ENCODE measurements around the gene ZC2HC1C. TPM values are rescaled to one million over a fixed set of nuclear protein-coding genes. Genes with fewer than 3 reads are reported as not detected.
"Not testable (repeated sequence)": the region's sequence is repeated elsewhere in the genome, so short reads cannot be mapped to it uniquely, and the experiment has no call there.

Gene ZC2HC1C
- total RNA-seq, 1 experiment from 2014 or later, result 2.0 TPM

DNA sequence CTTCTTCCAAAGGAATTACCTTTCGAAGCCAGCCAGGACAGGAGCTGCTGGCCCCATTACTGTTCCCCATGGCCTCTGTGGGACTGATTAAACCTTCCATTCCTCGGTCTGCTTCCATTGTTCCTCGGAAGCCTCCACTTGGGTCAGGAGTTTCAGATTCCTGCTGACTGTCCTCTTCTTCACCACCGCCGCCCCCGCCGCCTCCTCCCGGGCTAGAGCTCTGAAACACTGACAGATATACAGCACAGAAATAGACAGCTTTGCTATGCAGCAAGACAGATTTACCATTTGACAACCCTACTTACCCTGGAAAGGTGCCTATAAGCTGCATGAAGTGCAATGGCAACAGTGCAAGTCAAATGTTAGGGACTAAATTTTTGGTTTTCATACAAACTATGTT lies 21.8 kb downstream of the ZC2HC1C start:
- no peak for DNase-seq (ENCODE audit: low spot score)

DNA sequence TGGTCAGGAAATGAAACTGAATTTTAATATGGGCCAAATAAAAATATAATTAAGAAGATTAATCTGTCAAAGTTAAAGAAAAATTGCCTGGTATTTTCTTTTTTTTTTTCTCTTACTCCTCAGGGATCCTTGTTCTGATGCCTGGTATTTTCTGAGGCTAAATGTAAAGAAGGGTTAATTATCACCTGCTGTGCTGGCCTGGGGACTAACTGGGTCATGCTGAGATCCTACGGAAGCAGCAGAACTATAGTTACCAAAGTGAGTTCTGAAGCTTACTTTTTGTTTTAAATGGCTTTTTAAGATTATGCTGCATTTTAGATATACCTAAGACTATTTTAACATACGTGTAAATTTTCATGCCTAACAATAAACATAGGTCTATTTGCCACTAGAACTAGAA lies 23.3 kb downstream of the ZC2HC1C start:
- DNase-seq (ENCODE audit: low spot score), result no peak

DNA sequence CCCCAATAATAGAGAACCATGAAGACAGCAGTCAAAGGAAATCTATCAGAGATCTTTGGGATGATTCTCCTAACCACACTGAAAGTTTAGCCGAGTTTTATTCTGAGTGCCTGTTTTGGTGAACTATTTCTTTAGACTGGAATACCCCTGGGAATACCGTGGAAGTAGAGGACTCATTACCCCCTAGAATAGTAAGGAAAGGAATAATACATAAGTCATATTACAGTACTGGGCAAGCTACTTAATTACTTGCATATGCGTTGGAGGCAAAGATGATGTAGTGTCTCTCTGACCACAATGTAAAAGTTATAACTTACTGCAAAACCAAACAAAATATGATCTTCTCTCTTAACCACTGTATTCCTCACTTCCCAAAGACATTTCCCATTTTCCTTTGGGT lies 25.5 kb downstream of the ZC2HC1C start:
- DNase-seq (ENCODE audit: low spot score), result no peak

- DNase-seq (ENCODE audit: low spot score), result no peak
Measured at GRCh38 chr14:75095690-75096089, 26.2 kb downstream of the ZC2HC1C start.

DNA sequence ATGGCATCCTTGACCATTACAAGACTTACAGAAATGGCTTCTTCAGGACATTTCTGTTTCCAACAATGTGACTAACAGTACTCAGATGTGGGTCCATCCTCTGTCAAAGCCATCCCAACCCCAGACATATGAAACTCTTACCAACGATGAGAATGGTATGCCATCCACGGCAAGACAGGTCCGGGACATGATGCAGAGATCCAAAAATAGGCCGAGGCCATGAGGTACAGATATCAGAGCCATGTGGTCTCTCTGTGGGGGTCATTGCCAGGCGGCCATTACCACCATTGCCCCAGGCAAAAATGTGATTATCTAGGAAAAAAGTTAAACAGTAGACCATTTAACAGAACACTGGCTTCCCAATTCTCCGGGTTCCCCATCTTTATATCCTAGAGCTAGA lies 27.5 kb downstream of the ZC2HC1C start:
- DNase-seq (ENCODE audit: low spot score), result no peak

DNA sequence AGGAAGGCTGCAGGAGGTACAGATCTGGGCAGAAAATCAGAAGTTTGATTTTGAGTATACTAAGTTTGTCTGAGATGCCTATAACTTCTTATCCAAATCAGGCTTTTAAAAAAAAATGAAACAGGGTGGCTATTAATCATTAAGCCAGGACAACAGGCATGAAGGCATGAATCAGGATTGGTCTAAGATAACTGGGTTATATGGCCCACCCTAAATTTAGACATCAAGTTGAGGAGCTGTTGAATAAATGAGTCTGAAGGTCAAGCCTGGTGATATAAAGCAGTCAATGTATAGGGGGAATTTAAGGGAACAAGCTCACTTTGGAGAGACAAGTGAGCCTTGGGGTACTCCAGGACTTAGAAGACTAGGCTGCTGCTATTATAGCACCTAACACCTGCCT lies 28.8 kb downstream of the ZC2HC1C start:
- DNase-seq (ENCODE audit: low spot score), result no peak

- DNase-seq (ENCODE audit: low spot score), result no peak
Measured at GRCh38 chr14:75098682-75099081, 29.2 kb downstream of the ZC2HC1C start.

DNA sequence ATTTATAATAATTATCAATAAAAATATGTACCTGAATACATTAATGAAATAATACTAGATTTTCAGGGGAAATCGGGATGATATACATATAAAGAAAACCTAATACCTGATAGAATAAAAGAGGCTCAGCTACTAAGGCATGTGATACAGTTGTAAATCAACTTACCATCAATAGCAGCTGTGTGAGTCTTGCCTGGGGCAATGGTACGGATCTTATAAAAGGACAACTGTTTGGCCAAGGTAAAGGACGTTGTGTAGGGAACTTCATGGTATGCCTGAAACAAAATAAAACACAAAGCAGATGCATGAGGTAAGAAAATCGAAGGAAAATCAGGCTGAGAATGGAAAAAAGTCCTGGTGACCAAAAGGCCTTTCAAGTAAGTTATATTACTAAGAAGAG lies 32.0 kb downstream of the ZC2HC1C start:
- DNase-seq (ENCODE audit: low spot score), result no peak

DNA sequence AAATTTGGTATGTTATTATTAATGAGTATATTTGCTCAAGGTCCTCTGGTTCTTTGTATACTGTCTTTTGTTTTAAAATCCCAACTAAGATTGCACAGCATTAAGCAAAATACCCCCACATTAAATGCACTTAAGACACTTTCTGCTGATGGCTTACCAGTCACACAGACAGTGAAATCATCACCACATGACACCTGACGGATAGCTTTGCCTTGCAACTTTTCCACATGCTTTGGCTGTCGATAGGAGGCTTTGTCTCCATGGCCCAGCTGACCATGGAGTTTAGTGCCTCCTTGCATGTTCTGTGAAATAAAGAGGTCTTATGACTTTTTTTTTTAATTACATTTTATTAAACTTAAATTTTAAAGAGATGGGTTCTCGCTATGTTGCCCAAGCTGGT lies 37.7 kb downstream of the ZC2HC1C start:
- DNase-seq (ENCODE audit: low spot score), result no peak

DNA sequence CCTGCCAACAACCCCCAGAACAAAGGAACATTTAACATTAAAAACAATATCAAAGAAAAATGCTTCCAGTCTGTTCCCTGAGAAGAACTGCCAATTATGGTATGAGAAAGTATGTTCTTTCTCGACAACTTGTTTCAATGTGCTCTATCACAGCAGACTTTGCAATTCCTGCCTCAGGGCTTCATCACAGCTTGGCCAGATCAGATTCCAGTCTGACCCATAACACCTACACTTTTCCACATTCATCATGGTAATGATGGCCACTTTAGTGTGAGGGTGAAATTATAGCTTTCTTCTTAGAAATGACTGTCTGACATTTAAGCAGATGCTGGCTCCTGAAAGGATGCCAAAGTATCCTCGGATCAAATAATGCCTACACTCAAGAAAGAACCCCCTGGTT lies 40.4 kb downstream of the ZC2HC1C start:
- DNase-seq (ENCODE audit: low spot score), result no peak

DNA sequence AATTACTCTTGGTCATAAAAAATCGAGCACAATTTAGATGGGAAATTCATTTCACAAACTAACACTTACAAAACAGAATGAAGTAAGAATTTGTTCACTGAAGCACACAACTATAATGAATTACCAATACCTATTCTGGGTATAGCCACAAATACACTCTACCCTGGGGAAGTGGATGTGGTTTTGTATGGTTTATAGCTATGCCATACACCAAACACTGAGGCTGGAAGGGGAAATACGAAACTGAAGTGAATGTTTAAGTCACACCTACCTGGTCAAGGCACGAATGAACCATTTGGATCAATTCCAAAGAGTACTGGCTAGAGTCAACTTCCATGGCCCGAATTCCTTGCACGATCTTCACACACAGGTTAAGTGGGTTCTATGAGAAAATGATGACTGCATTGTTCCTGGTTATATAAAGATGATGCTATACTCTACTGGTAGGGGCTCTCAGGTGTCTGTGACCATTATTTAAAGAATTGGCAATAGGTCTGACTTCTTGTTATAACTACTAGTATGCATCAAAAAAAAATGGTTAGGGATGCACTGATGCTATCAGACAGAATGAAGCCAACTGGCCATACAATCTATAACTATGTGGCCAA lies 44.6 kb downstream of the ZC2HC1C start:
- DNase-seq (ENCODE audit: low spot score), result no peak

- no peak for DNase-seq (ENCODE audit: low spot score)
Measured at GRCh38 chr14:75119056-75119455, 49.6 kb downstream of the ZC2HC1C start.

DNA sequence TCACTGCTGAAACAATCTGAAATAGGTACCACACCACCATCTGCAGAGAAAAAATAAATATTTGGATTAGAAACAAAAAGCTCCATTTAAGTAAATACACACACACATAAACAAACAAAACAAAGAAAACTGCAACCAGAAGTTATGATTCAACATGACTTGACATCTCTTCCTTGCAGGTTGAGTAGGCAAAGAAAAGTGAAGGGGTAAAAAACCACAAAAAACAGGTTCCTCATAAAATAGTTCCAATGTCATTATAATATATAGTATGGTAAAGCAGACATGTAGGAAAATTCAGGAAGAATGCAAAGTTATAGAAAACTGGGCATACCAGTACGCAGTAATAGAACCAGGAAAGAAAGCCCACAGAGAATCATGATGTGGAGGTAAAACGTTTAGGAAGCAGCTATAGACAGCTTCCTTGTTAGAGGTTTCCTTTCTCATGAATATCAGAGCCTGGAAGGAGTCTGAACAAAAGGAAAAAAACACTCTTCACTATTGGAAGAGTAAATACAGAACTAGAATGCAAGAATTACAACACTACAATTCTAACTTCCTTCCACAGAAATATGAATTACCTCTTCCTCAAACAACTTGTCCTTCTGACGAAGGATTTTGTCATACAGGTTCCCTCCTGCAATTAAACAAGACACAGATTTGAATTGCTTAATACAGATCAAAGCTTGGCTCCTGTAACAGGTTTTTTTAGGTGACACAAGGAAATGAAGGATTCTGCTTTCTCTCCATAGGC lies 51.3 kb downstream of the ZC2HC1C start:
- no peak for DNase-seq (ENCODE audit: low spot score)

- no peak for DNase-seq (ENCODE audit: low spot score)
Measured at GRCh38 chr14:75121552-75121951, 52.1 kb downstream of the ZC2HC1C start.

DNA sequence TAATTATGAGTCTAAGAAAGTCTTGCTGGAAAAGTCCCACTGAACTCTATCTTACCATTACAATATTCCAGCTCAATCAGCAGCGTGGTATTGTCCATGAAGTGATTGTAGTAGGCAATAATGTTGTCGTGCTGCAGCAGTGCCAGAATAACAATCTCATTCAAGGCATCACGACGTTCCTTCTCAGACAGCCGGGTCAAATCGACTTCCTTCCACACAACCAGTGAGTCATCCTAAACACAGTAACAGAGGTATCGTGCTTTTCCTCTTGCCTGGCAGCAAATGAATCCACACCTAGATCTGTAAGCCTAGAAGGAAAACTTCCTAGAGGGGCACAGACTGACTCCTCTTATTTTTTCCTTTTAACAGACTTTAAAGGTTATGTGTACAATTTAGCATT lies 54.5 kb downstream of the ZC2HC1C start:
- DNase-seq (ENCODE audit: low spot score), result peak; percentile 50

- no peak for DNase-seq (ENCODE audit: low spot score)
Measured at GRCh38 chr14:75125617-75126016, 56.2 kb downstream of the ZC2HC1C start.

DNA sequence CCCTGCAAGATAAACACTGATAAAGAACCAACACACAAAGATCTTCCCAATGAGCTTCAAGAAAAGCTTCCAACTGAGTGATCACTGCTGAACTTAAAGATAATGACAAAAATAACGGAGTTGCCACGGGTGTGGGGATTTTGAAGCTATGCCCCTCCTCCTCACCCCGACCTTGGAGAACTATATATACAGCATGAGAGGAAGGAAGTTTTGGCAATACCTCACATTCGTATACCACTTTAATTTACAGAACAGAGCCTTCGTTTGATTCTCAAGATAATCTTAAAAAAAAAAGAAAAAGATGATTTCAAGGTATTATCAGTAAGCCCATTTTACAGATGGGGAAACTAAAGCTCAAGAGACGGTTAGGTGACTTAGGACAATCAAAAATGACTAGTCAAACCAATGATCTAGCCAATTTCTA lies 56.7 kb downstream of the ZC2HC1C start:
- no peak for DNase-seq (ENCODE audit: low spot score)

DNA sequence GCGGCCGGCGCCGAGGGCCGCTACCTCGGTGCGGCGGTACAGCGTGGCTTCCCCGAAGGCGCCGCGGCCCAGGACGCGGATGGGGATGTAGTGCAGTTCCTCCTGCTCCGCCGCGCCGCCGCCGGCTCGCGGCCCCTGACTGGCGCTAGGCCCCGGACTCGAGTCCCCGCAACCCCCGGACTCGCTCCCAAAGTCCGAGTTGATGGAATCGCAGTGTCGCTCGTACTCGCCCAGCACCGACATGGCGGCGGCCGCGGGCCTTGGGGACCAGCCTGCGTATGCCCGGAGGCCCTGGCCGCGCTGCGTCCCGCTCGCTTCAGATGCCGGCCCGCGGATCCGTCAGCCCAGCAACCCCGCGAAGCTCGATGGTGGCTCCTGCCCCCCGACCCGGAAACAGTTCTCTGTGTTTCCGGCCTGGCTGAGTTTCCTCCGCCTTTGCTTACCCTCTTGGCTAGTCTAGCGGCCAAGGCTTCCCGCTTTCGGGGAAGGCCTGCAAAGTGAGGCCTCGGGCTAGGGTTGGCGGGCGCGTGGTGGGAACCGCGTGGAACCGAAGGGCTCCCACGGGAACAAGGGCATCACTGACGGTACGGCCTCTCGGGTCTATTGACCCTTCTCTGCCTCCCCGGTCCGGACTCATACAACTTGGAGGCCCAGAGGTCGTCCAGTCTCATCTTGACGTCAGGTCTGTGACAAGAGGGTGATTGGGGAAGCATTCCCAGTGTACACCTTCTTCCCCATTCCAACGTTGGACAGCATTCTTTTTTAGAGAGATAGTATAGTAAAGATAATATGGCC lies 57.4 kb downstream of the ZC2HC1C start, which contains the start of gene NEK9:
Gene NEK9 (minus strand): TSS at position 370 of the 795 bp plus-strand sequence. CDS start 127 bp downstream, at position 243.
- DNase-seq (ENCODE audit: low spot score), result no peak

DNA sequence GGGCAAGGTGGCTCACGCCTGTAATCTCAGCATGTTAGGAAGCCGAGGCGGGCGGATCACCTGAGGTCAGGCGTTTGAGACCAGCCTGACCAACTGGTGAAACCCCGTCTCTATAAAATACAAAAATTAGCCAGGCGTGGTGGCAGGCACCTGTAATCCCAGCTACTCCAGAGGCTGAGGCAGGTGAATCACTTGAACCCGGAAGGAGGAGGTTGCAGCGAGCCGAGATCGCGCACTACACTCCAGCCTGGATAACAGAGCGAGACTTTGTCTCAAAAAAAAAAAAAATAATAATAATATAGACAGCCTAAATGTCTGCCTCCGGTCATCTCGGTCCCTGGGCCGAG lies 58.0 kb downstream of the ZC2HC1C start:
- DNase-seq (ENCODE audit: low spot score), result not testable (repeated sequence)

GRCh38 chr14:75127903-75128595 lies 58.6 kb downstream of the ZC2HC1C start:
- DNase-seq (ENCODE audit: low spot score), result no peak

DNA sequence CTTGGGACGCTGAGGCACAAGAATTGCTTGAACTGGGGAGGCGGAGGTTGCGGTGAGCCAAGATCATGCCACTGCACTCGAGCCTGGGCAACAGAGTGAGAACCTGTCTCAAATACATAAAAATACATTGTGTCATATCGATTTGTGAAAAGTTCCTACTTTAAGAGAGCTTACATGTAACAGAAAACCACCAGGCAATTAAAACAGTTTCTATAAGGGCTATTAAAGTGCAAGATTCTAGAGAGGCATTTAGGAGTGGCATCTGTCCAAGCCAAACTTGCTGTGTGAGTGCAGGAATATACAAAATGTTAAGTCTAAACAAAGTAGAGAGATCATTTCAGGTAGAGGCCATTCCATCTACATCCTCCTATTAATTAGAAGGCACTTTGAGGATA lies 59.2 kb downstream of the ZC2HC1C start:
- no peak for DNase-seq (ENCODE audit: low spot score)

All from A172 (cell line).